ENCODE results near the gene DYRK1A.

Gene DYRK1A

GRCh38 chr21:37421306-37421705, 54.7 kb downstream of the DYRK1A start:
- no peaks in the 10 kb centered on the region for H3K27me3 ChIP-seq (replicated peaks; ENCODE audit: insufficient read depth, low read length)
- no peak overlapping the region for H3K4me3 ChIP-seq (ENCODE audit: low read length)
- peaks cover 94% of the 10 kb centered on the region for H3K79me2 ChIP-seq (ENCODE audit: low read length)
- H3K4me1 ChIP-seq (ENCODE audit: low read length) = no peaks in the 10 kb centered on the region
- no peak overlapping the region for H3K9ac ChIP-seq (ENCODE audit: low read length)
- H3K9me2 ChIP-seq (replicated peaks; ENCODE audit: insufficient read depth, low read length) = no peaks in the 10 kb centered on the region
- H3K36me3 ChIP-seq (replicated peaks; ENCODE audit: insufficient read depth, low read length) = no peaks in the 10 kb centered on the region
- DNase-seq = no peak
- no peak overlapping the region for H2AFZ ChIP-seq (ENCODE audit: low read length)
- peaks cover 44% of the 10 kb centered on the region for H4K20me1 ChIP-seq (ENCODE audit: insufficient read depth, low read length)
- TF ChIP-seq CTCF (IDR thresholded peaks at IDR 0.05; ENCODE audit: low read length) (no peak), EZH2phosphoT487 (IDR thresholded peaks at IDR 0.05; ENCODE audit: low read length) (no peak), EZH2 (optimal IDR thresholded peaks at IDR 0.05; ENCODE audit: low read depth, low read length) (no peak)
- no peaks in the 10 kb centered on the region for H3K9me3 ChIP-seq (replicated peaks; ENCODE audit: insufficient read depth, low read length)
- no peak overlapping the region for H3K27ac ChIP-seq (ENCODE audit: low read length)
- no peaks in the 10 kb centered on the region for H3F3A ChIP-seq (ENCODE audit: insufficient read depth, low read length)
- H3K4me2 ChIP-seq (ENCODE audit: low read depth, low read length) = no peak overlapping the region

- H3K9ac ChIP-seq (ENCODE audit: low read length) = no peak overlapping the region
- H3K36me3 ChIP-seq (replicated peaks; ENCODE audit: insufficient read depth, low read length) = no peaks in the 10 kb centered on the region
- TF ChIP-seq EZH2 (optimal IDR thresholded peaks at IDR 0.05; ENCODE audit: low read depth, low read length) (no peak), EZH2phosphoT487 (IDR thresholded peaks at IDR 0.05; ENCODE audit: low read length) (no peak), CTCF (IDR thresholded peaks at IDR 0.05; ENCODE audit: low read length) (no peak)
- peaks cover 37% of the 10 kb centered on the region for H4K20me1 ChIP-seq (ENCODE audit: insufficient read depth, low read length)
- H3K27ac ChIP-seq (ENCODE audit: low read length) = no peak overlapping the region
- no peaks in the 10 kb centered on the region for H3K9me2 ChIP-seq (replicated peaks; ENCODE audit: insufficient read depth, low read length)
- no peak overlapping the region for H2AFZ ChIP-seq (ENCODE audit: low read length)
- H3K9me3 ChIP-seq (replicated peaks; ENCODE audit: insufficient read depth, low read length) = no peaks in the 10 kb centered on the region
- no peak overlapping the region for H3K4me3 ChIP-seq (ENCODE audit: low read length)
- H3K27me3 ChIP-seq (replicated peaks; ENCODE audit: insufficient read depth, low read length) = no peaks in the 10 kb centered on the region
- peaks cover 90% of the 10 kb centered on the region for H3K79me2 ChIP-seq (ENCODE audit: low read length)
- no peaks in the 10 kb centered on the region for H3K4me1 ChIP-seq (ENCODE audit: low read length)
- no peak for DNase-seq
- H3K4me2 ChIP-seq (ENCODE audit: low read depth, low read length) = no peak overlapping the region
- H3F3A ChIP-seq (ENCODE audit: insufficient read depth, low read length) = no peaks in the 10 kb centered on the region
These were observed 55.8 kb downstream of the DYRK1A start for GRCh38 chr21:37422382-37422781.

GRCh38 chr21:37423103-37423502, 56.5 kb downstream of the DYRK1A start:
- no peaks in the 10 kb centered on the region for H3K36me3 ChIP-seq (replicated peaks; ENCODE audit: insufficient read depth, low read length)
- no peak overlapping the region for H3K27ac ChIP-seq (ENCODE audit: low read length)
- H3K9ac ChIP-seq (ENCODE audit: low read length) = no peak overlapping the region
- no peak overlapping the region for H2AFZ ChIP-seq (ENCODE audit: low read length)
- no peak for TF ChIP-seq EZH2phosphoT487 (IDR thresholded peaks at IDR 0.05; ENCODE audit: low read length)
- no peak for TF ChIP-seq EZH2 (optimal IDR thresholded peaks at IDR 0.05; ENCODE audit: low read depth, low read length)
- TF ChIP-seq CTCF (IDR thresholded peaks at IDR 0.05; ENCODE audit: low read length) = no peak
- H3F3A ChIP-seq (ENCODE audit: insufficient read depth, low read length) = no peaks in the 10 kb centered on the region
- H3K9me2 ChIP-seq (replicated peaks; ENCODE audit: insufficient read depth, low read length) = no peaks in the 10 kb centered on the region
- H4K20me1 ChIP-seq (ENCODE audit: insufficient read depth, low read length) = peaks cover 31% of the 10 kb centered on the region
- H3K4me1 ChIP-seq (ENCODE audit: low read length) = no peaks in the 10 kb centered on the region
- H3K27me3 ChIP-seq (replicated peaks; ENCODE audit: insufficient read depth, low read length) = no peaks in the 10 kb centered on the region
- DNase-seq = no peak
- no peaks in the 10 kb centered on the region for H3K9me3 ChIP-seq (replicated peaks; ENCODE audit: insufficient read depth, low read length)
- peaks cover 89% of the 10 kb centered on the region for H3K79me2 ChIP-seq (ENCODE audit: low read length)
- no peak overlapping the region for H3K4me2 ChIP-seq (ENCODE audit: low read depth, low read length)
- no peak overlapping the region for H3K4me3 ChIP-seq (ENCODE audit: low read length)

Data from MM.1S (cell line).